Stimulated activated CD8-positive, alpha-beta memory T cell treated with anti-CD3 and anti-CD28 coated beads, Interleukin-7, amount 100 ng/mL, for 4 hours (primary cell): ENCODE results near the gene NBPF26.
"Not testable (repeated sequence)": the region's sequence is repeated elsewhere in the genome, so short reads cannot be mapped to it uniquely, and the experiment has no call there.

Experiments used
- DNase-seq, 2 donors: peaks; one replicate each; pipeline ENCODE4 v3.0.0-alpha.2; 2020; ENCODE audit warnings: low read depth in 2 of 2

NBPF26 gene

GRCh38 chr1:120723715-120724402 lies at the start of gene NBPF26:
Gene NBPF26 (plus strand): TSS chr1:120723945.
- DNase-seq = peak; percentile 29 to 59

DNA sequence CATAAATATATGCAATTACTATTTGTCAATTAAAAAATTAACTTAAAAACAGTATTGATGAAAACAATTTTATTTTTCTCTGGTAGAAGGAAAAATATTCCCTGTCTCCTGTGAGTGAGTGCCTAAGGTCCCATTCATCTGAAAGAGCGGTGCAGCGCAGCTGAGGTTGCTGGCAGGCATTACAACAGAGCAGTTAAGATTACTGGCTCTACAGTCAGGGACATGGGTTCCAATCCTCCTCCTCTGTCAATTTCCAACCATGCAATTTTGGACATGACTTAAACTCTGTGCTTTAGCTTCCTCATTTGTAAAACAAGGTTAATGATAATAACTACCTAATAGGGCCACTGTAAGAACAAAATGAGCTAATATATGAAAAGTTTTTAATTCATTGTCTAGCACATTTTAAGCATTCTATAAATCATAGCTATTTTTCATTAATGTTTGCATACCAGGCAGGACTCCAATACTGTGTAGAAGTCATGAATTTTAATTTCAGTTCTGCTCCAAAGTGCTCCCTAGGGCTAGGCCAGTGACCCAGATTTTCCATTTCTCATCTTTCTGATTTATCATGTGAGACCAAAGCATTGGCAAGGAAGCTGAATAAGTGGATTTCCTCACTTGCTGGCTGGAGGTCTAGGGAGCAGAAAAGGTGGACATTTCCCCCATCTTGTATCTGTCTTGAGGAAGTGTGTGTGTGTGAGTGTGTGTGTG lies 43.5 kb upstream of the NBPF26 start:
- DNase-seq = not testable (repeated sequence)

DNA sequence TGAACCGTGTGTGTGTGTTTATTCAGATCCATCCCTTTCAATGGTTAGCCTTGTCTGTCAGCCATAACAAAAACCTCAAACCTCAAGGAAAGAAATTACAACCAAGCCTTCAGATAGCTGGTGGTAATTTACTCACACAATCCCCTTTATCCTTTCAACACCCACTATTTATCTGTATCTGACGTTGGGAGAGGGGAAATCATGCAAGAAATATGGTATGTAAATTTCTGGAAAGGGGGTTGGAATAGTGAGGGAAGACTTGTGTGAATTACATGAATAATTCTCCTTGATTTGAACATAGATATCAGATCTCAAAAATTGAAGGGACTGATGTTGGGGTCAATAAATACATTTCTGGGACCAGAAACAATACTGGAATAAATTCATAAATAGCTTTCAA lies 42.8 kb upstream of the NBPF26 start:
- not testable (repeated sequence) for DNase-seq

DNA sequence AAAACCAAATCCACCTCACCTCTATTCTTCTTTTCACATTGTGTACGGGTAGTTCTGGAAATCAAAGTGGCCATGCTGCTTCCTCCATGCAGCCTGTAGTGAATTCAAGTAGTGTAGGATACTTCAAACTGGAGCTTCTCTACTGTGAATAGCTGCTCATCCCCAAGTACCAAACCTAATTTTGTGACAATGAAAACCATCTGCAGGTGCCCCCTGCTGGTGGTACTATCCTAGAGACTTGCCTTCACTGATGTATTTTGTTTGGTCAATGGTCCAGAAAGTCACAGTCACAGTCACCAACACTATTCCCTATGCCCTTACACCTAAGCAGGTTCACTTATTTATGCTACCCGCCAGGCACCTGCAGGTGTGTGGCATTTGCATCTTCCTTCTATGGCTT lies 39.3 kb upstream of the NBPF26 start:
- not testable (repeated sequence) for DNase-seq

- not testable (repeated sequence) for DNase-seq
Observed at GRCh38 chr1:120685622-120686021, 38.1 kb upstream of the NBPF26 start.

- not testable (repeated sequence) for DNase-seq
Observed at GRCh38 chr1:120687250-120687649, 36.5 kb upstream of the NBPF26 start.

DNA sequence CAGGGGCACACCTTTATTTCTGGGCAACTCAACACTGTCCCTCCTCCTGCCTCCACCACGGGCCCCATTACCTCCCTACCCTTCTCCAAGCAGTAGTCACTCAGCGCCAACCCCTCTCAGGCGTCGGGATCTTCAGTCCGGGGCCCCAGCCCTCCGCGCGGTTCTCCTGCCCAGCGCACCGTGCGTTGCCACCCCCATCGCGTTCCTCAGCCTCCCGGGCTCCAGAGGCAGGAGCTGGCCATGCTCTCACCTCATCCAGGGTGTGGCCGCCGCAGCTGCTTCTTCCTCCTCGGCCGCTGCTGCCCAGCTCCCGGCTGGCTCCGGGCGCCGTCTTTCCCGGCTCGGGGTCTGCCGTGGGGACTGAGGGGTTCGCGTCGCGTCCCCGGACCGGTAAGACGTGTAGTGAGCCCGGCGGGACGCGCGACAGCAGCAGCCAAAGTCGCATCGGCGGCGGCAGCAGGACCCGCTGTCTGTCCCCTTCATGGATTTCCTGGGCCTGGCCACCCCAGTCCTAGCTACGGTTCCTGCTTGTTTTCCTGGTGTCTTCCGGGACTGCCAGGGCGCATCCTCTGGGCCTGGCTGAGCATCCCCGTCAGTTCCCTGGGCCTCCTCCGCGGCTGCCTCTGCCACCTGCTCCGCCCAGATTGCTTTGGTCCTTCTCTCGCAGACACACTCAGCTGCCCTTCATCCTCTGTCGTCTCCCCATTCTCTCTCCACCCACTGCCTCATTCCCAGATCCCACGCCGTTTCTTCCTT lies 22.8 kb upstream of the NBPF26 start:
- not testable (repeated sequence) for DNase-seq

DNA sequence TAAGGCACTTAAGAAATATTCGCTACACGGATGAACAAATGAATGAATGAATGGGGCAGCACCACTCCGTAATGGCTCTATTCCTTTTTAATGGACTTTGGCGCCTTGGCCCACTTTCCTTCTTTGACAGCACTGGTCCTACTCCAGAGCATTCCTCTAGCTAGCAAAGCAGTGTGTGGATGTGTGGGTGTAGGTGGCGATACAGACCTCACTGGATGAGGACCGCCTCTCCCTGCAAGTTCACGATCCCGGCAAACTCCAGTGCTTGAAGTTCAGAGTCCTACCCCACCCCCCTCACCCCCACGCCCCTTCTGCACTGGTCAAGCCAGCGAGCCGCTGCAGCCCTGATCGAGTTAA lies 409 bp upstream of the NBPF26 start:
- DNase-seq = not testable (repeated sequence)

GRCh38 chr1:120724507-120724906 lies 762 bp downstream of the NBPF26 start:
- DNase-seq = not testable (repeated sequence)

DNA sequence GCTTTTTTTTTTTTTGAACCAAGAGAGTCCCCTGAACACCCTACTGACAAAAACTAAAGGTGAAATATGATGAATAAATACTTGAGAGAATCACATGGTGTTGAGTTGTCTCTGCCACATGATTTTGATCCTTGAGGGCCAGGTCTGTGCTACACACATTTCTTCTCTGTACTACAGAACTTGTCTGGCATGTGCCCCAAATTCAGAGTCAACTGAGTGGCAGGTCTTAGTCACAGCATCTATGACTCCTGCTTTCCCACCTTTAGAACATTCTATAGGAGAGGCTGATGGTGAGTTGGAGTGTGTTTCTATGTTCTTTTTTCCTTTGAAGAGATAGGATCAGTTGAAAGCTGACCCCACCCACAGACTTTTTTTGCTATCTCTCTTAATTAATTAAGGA lies 5.1 kb downstream of the NBPF26 start:
- DNase-seq = not testable (repeated sequence)

DNA sequence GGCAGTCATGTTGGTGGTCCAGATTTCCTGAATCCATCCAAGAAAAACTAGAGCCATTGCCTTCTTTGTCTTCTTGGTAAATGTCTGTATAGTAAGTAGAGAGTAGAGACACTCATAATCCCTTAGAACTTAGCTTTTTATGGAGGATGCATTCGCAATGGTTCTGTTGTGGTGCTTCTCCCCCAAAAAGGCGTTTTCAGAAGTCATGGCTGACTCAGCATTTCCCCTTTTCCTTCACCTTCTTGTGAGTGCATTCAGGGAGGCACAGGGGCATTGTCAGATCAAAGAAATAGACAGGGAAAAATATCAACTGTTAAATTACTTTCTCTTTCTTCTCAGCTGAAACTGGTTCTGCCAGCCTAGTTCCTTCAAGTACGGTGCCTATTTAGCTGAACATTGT lies 45.3 kb downstream of the NBPF26 start:
- not testable (repeated sequence) for DNase-seq

DNA sequence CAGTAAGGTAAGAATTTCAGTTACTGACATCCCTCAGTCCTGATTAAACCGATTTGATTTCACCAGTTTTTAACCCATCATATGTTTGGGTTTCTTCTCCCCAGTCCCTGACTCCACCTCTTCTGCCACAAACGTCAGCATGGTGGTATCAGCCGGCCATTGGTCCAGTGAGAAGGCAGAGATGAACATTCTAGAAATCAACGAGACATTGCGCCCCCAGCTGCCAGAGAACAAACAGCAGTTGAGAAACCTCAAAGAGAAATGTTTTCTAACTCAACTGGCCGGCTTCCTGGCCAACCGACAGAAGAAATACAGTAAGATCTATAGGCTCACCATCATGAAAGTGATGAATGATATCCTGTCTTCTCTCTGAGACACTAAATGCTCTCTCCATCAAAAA lies 81.7 kb downstream of the NBPF26 start:
- not testable (repeated sequence) for DNase-seq

DNA sequence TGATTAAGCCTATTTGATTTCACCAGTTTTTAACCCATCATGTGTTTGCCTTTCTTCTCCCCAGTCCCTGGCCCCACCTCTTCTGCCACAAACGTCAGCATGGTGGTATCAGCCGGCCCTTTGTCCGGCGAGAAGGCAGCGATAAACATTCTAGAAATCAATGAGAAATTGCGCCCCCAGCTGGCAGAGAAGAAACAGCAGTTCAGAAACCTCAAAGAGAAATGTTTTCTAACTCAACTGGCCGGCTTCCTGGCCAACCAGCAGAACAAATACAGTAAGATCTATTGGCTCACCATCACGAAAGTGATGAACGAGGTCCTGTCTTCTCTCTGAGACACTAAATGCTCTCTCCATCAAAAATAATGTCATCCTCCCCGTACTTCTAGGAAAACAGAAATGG lies 88.1 kb downstream of the NBPF26 start:
- not testable (repeated sequence) for DNase-seq

DNA sequence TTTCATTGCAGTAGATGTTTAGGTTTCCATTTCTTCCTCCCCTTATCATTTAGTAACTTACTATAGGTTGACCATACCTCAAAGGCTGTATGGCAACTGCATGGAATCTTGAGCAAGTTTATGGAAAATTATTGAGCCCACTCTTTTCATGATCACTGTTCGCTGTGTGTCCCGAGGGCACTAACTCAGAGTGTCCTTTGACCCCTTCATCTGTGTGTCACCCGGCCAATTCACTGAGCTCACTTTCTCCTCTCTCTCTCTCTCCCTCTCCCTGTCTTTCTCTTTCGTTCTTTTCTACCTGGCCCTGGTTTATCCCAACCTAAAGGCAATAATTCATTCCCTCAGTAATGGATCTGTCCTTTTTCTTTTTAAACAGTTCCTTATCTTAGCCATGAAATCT lies 101.3 kb downstream of the NBPF26 start:
- DNase-seq = not testable (repeated sequence)

- DNase-seq = not testable (repeated sequence)
Observed at GRCh38 chr1:120826623-120827022, 102.9 kb downstream of the NBPF26 start.

DNA sequence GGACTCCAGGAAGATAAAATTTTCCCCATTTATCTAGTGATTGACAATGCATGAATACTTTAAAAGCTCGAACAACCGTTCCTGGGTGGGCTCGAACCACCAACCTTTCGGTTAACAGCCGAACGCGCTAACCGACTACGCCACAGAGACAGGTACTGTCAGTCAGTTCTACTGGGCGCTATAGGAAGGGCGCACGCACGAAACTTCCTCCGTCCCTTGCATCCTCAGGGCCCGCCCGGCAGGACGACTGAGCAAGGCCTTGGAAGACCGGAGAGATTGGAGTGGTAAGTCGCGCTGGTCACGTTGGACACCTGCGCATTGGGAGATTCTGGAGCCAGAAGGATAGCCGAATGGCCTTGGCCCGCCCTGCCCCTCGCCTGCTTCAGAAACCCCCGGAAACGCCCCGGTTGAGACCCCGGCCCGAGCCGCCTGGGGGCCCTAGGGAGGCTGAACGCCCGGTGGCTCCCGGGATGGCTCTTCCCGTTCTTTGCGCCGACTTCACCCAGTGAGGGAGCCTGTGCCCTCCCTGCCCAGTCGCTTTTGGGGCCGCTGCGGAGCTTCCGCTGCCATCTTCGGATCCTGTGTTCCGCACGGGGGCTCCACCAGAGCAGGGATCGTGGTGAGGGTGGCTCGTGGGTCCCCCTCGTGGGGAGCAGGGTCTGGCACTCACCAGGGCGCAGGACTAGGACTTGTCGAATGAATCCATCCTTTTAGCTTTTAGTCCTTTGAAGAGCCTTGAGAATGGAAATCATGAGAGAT lies 120.6 kb downstream of the NBPF26 start:
- DNase-seq = peak; percentile 39 to 55

- not testable (repeated sequence) for DNase-seq
Observed at GRCh38 chr1:120844945-120845330, 121.2 kb downstream of the NBPF26 start.

DNA sequence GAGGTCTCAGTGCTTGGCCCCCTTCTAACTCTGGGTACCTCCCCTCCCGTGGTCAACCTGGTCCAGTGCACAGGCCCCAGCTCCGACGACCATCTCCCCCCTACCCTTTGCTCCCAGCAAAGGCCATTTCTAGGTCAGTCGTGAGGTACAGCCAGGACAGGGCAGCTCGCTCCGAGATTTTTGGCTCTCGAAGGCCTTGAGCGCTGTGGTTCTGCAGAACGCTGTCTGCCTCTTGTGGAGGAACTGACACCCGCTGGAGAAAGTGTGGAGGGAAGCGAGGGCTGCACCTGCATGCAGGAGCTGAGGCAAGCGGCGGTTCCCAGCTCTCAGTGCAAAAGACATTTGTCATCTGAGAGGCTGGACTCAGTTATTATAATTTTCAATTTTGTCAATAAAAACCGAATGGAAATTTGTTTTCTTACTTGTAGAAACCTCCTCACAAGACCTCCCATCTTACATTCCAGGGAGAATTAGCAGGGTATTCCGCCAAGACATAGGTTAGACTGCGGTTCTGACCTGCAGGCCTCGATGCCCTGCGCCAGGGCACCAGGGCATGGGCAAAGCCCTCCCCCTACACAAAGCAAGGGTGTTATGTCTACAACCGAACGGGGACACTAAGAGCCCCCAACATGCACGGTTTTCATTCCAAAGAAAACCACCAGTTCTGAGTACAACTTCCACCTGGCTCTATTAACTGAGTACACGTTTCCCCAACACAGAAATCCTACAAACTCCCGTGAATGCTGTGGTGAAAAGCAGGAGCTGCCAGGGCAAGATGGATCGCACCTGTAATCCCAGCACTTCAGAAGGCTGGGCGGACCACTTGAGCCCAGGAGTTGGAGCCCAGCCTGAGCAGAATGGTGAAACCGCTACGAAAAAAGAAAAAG lies 125.9 kb downstream of the NBPF26 start:
- not testable (repeated sequence) for DNase-seq

DNA sequence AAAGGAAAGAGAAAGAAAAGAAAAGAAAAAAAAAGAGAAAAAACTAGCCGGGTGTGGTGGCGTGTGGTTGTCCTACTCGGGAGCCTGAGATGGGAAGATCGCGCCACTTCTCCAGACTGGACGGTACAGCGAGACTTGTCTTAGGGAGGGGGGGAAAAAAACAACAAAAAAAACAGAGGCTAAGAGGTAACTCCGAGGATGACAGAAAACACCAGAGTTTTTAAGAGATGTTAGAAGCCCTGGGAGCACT lies 126.5 kb downstream of the NBPF26 start:
- not testable (repeated sequence) for DNase-seq

GRCh38 chr1:120850537-120851421 lies 127.0 kb downstream of the NBPF26 start:
- DNase-seq = peak; percentile 60 to 72
